OCI-LY1 (cell line): Measurements from ENCODE around the gene ZFYVE26.
"Not testable (repeated sequence)": the region's sequence is repeated elsewhere in the genome, so short reads cannot be mapped to it uniquely, and the experiment has no call there.

ENCODE experiments used
- EZH2 ChIP-seq: fragments of 200-600 bp; sonication (generic), shearing (Covaris generic); IDR thresholded peaks from 2 replicates; pipeline ENCODE4 v1.8.0; 2017; ENCODE audit warnings: borderline replicate concordance, mixed run types, mild to moderate bottlenecking, antibody characterized with exemption, low read length, moderate library complexity, mixed read lengths
- TF ChIP-seq, protein P1 (sequence below): fragments of 200-600 bp; sonication (generic), shearing (Covaris generic); IDR thresholded peaks from 2 replicates; pipeline ENCODE4 v1.5.1; 2017; ENCODE audit warnings: mild to moderate bottlenecking, antibody characterized with exemption, low read length, moderate library complexity, mixed read lengths

- TF ChIP-seq, protein P1, sequence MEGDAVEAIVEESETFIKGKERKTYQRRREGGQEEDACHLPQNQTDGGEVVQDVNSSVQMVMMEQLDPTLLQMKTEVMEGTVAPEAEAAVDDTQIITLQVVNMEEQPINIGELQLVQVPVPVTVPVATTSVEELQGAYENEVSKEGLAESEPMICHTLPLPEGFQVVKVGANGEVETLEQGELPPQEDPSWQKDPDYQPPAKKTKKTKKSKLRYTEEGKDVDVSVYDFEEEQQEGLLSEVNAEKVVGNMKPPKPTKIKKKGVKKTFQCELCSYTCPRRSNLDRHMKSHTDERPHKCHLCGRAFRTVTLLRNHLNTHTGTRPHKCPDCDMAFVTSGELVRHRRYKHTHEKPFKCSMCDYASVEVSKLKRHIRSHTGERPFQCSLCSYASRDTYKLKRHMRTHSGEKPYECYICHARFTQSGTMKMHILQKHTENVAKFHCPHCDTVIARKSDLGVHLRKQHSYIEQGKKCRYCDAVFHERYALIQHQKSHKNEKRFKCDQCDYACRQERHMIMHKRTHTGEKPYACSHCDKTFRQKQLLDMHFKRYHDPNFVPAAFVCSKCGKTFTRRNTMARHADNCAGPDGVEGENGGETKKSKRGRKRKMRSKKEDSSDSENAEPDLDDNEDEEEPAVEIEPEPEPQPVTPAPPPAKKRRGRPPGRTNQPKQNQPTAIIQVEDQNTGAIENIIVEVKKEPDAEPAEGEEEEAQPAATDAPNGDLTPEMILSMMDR, result not testable (repeated sequence)
- TF ChIP-seq EZH2, result not testable (repeated sequence)
Measured at GRCh38 chr14:67818476-67818875, 2.1 kb upstream of the ZFYVE26 start.
